Measurements from ENCODE around the gene WDHD1. TPM values are rescaled to one million over a fixed set of nuclear protein-coding genes. Genes with fewer than 3 reads are reported as not detected.

The WDHD1 gene
- total and polyA plus RNA-seq, 2 of the 8 experiments (the other 6 are each of a cell fraction or from before 2014, with no cell fraction given): 17.8 to 87.9 TPM

GRCh38 chr14:54928216-54928615, 98.7 kb downstream of the WDHD1 start:
- Histone ChIP-seq H3K4ac (replicated peaks; ENCODE audit: insufficient read length, low read depth, low read length) (no peak overlapping the region), H4K91ac (replicated peaks; ENCODE audit: insufficient read length, low read length) (no peak overlapping the region), H2BK5ac (ENCODE audit: low read depth, low read length) (no peak overlapping the region), H4K20me1 (replicated peaks in 1 of 2; ENCODE audit: control insufficient read depth in 1 of 2, insufficient read depth in 2 of 2, low read length in 2 of 2) (no peaks in the 10 kb centered on the region), H2BK20ac (ENCODE audit: low read length) (no peak overlapping the region), H3K4me3 (ENCODE audit: extremely low read depth in 1 of 4, insufficient read depth in 2 of 4, low read depth in 3 of 4, low read length in 4 of 4) (no peak overlapping the region), H2BK15ac (ENCODE audit: low read length) (no peak overlapping the region), H3K27ac (ENCODE audit: low read depth, low read length) (no peak overlapping the region), H3K56ac (replicated peaks; ENCODE audit: insufficient read length, low read depth, low read length) (no peak overlapping the region), H2BK120ac (replicated peaks; ENCODE audit: low read depth, low read length) (no peak overlapping the region), H3K23ac (ENCODE audit: insufficient read length) (no peak overlapping the region), H3K4me1 (replicated peaks in 1 of 4; ENCODE audit: control insufficient read depth in 3 of 4, insufficient read depth in 4 of 4, low read length in 3 of 4) (no peaks in the 10 kb centered on the region), H3K14ac (ENCODE audit: insufficient read length) (no peak overlapping the region), H3K9me3 (ENCODE audit: insufficient read depth in 2 of 2, low read depth in 1 of 2, low read length in 1 of 2) (no peaks in the 10 kb centered on the region), H2BK12ac (ENCODE audit: low read depth, low read length) (no peak overlapping the region), H3K36me3 (ENCODE audit: control insufficient read depth in 2 of 4, insufficient read depth in 4 of 4, low read length in 3 of 4) (no peaks in the 10 kb centered on the region), H3K23me2 (ENCODE audit: low read depth, low read length) (no peaks in the 10 kb centered on the region), H3K79me2 (ENCODE audit: control insufficient read depth in 1 of 2, insufficient read depth in 2 of 2, low read length in 2 of 2) (no peaks in the 10 kb centered on the region), H3K18ac (ENCODE audit: extremely low read depth, low read length) (no peak overlapping the region), H4K5ac (ENCODE audit: insufficient read length, low read depth, low read length) (no peak overlapping the region), H3K9ac (replicated peaks in 1 of 4; ENCODE audit: extremely low read depth in 1 of 4, low read depth in 3 of 4, low read length in 3 of 4) (no peak overlapping the region), H4K8ac (ENCODE audit: extremely low read depth, insufficient read depth, low read length) (no peak overlapping the region), H3K4me2 (ENCODE audit: insufficient read depth in 1 of 2, low read depth in 2 of 2, low read length in 2 of 2) (no peak overlapping the region), H3K79me1 (ENCODE audit: low read depth, low read length) (no peaks in the 10 kb centered on the region), H2AK5ac (ENCODE audit: low read depth, low read length) (no peak overlapping the region), H2AFZ (ENCODE audit: low read length) (no peak overlapping the region), H3K27me3 (replicated peaks in 1 of 4; ENCODE audit: control insufficient read depth in 3 of 4, extremely low read depth in 1 of 4, insufficient read depth in 3 of 4, low read length in 3 of 4) (no peaks in the 10 kb centered on the region)
- TF ChIP-seq SIN3A (conservative IDR thresholded peaks at IDR 0.05 in 1 of 2, IDR thresholded peaks at IDR 0.05 in 1 of 2; ENCODE audit: low read depth in 1 of 2, low read length in 2 of 2): no peak
- no peak for TF ChIP-seq KDM1A (IDR thresholded peaks at IDR 0.05; ENCODE audit: borderline replicate concordance, low read length)
- no peak for TF ChIP-seq BCL11A (IDR thresholded peaks at IDR 0.05; ENCODE audit: low read depth in 2 of 2, low read length in 2 of 2)
- TF ChIP-seq CHD2 (IDR thresholded peaks at IDR 0.05; ENCODE audit: low read length): no peak
- no peak for TF ChIP-seq ATF3 (IDR thresholded peaks at IDR 0.05; ENCODE audit: insufficient read depth, low read depth, low read length)
- TF ChIP-seq POLR2A (IDR thresholded peaks at IDR 0.05; ENCODE audit: control extremely low read depth in 1 of 2, low read depth in 2 of 2, low read length in 2 of 2): no peak
- TF ChIP-seq SIX5 (IDR thresholded peaks at IDR 0.05; ENCODE audit: low read depth, low read length): no peak
- TF ChIP-seq KDM5A (IDR thresholded peaks at IDR 0.05; ENCODE audit: low read length): no peak
- POLR2A ChIA-PET (ENCODE audit: partially characterized antibody): interaction anchor here (1.2 kb wide), 1 partner anchor 99 kb away, joined by 3 read pairs; the partner anchor contains the start of genes SOCS4 and WDHD1
- CTCF ChIA-PET (ENCODE audit: partially characterized antibody): interaction anchor here (1.0 kb wide), 1 partner anchor 25 kb away, joined by 3 read pairs; the partner anchor contains the start of gene GCH1
- no peak for DNase-seq (ENCODE audit: low read depth in 1 of 2, low spot score in 2 of 2)
- FAIRE-seq: no peak

Measured in H1 (cell line).